H9 (cell line): ENCODE results near the gene NME2. TPM values are rescaled to one million over a fixed set of nuclear protein-coding genes. Genes with fewer than 3 reads are reported as not detected.

Experiments used
- DNase-seq: peaks from one replicate; pipeline ENCODE4 v3.0.0-alpha.2; 2017
- H2AFZ ChIP-seq: one replicate; pipeline ENCODE4 v1.6.1; 2013; ENCODE audit warnings: mild to moderate bottlenecking, low read length, control low read depth, moderate library complexity
- H2AK5ac ChIP-seq: 2 replicates; pipeline ENCODE4 v1.6.1; 2013; ENCODE audit warnings: low read length, control low read depth, mixed read lengths; ENCODE audit not compliant: insufficient read length
- H2BK120ac ChIP-seq: one replicate; pipeline ENCODE4 v1.6.1; 2013; ENCODE audit warnings: low read depth, mild to moderate bottlenecking, low read length, control low read depth, inconsistent platforms; ENCODE audit not compliant: poor library complexity, severe bottlenecking
- H2BK12ac ChIP-seq: 2 replicates; pipeline ENCODE4 v1.6.1; 2013; ENCODE audit warnings: low read length, control low read depth, mixed read lengths, low read depth; ENCODE audit not compliant: insufficient read length
- H2BK15ac ChIP-seq: 2 replicates; pipeline ENCODE4 v1.6.1; 2013; ENCODE audit warnings: low read depth, low read length, control low read depth
- H2BK20ac ChIP-seq: one replicate; pipeline ENCODE4 v1.6.1; 2013; ENCODE audit warnings: low read depth, mild to moderate bottlenecking, low read length, control low read depth, inconsistent platforms; ENCODE audit not compliant: poor library complexity, severe bottlenecking
- H2BK5ac ChIP-seq: 2 replicates; pipeline ENCODE4 v1.6.1; 2013; ENCODE audit warnings: low read length, control low read depth, mixed read lengths; ENCODE audit not compliant: insufficient read length
- H3K14ac ChIP-seq: 2 replicates; pipeline ENCODE4 v1.6.1; 2013; ENCODE audit warnings: low read length, control low read depth; ENCODE audit not compliant: insufficient read depth
- H3K18ac ChIP-seq: 2 replicates; pipeline ENCODE4 v1.6.1; 2013; ENCODE audit warnings: low read depth, mild to moderate bottlenecking, mixed read lengths, low read length, control low read depth; ENCODE audit not compliant: insufficient read length
- H3K23ac ChIP-seq: 2 replicates; pipeline ENCODE4 v1.6.1; 2013; ENCODE audit warnings: low read length, control low read depth, mixed read lengths, low read depth; ENCODE audit not compliant: insufficient read length
- H3K23me2 ChIP-seq: 2 replicates; pipeline ENCODE4 v1.6.1; 2013; ENCODE audit warnings: low read depth, mild to moderate bottlenecking, mixed read lengths, low read length, control low read depth; ENCODE audit not compliant: insufficient read length, poor library complexity, severe bottlenecking
- H3K27ac ChIP-seq: 2 replicates; pipeline ENCODE4 v1.5.1; 2013; ENCODE audit warnings: low read length, control low read depth, mixed read lengths, low read depth; ENCODE audit not compliant: insufficient read length
- H3K27me3 ChIP-seq: 2 replicates; pipeline ENCODE4 v1.6.1; 2013; ENCODE audit warnings: low read length, control low read depth, inconsistent platforms; ENCODE audit not compliant: insufficient read depth
- H3K4ac ChIP-seq: 2 replicates; pipeline ENCODE4 v1.6.1; 2013; ENCODE audit warnings: low read depth, mild to moderate bottlenecking, control low read depth, inconsistent platforms, low read length, moderate library complexity
- H3K4me1 ChIP-seq: 2 replicates; pipeline ENCODE4 v1.6.1; 2013; ENCODE audit warnings: low read length, control low read depth, inconsistent platforms; ENCODE audit not compliant: insufficient read depth
- H3K4me2 ChIP-seq: 2 replicates; pipeline ENCODE4 v1.6.1; 2013; ENCODE audit warnings: low read length, control low read depth, mixed read lengths; ENCODE audit not compliant: insufficient read length, insufficient read depth
- H3K56ac ChIP-seq: 2 replicates; pipeline ENCODE4 v1.6.1; 2013; ENCODE audit warnings: low read depth, mild to moderate bottlenecking, mixed read lengths, low read length, control low read depth; ENCODE audit not compliant: insufficient read length
- H3K79me1 ChIP-seq: 2 replicates; pipeline ENCODE4 v1.6.1; 2013; ENCODE audit warnings: low read depth, mild to moderate bottlenecking, moderate library complexity, low read length, control low read depth, inconsistent platforms; ENCODE audit not compliant: insufficient read depth, poor library complexity, severe bottlenecking
- H3K79me2 ChIP-seq: 2 replicates; pipeline ENCODE4 v1.6.1; 2013; ENCODE audit warnings: low read length, control low read depth, inconsistent platforms; ENCODE audit not compliant: insufficient read depth
- H3K9ac ChIP-seq: 2 replicates; pipeline ENCODE4 v1.6.1; 2013; ENCODE audit warnings: low read length, control low read depth, mixed read lengths; ENCODE audit not compliant: insufficient read length; ENCODE audit errors: extremely low read depth
- H3K9me3 ChIP-seq: one replicate; pipeline ENCODE4 v1.6.1; 2013; ENCODE audit warnings: low read depth, low read length, inconsistent platforms; ENCODE audit not compliant: control insufficient read depth
- H3T11ph ChIP-seq: one replicate; pipeline ENCODE4 v1.6.1; 2013; ENCODE audit warnings: mild to moderate bottlenecking, low read length, control low read depth, inconsistent platforms
- H4K20me1 ChIP-seq: one replicate; pipeline ENCODE4 v1.6.1; 2013; ENCODE audit not compliant: control insufficient read depth, insufficient read length, insufficient read depth
- H4K5ac ChIP-seq: 2 replicates; pipeline ENCODE4 v1.6.1; 2013; ENCODE audit warnings: low read depth, mild to moderate bottlenecking, mixed read lengths, low read length, control low read depth; ENCODE audit not compliant: insufficient read length
- H4K8ac ChIP-seq: replicated peaks from 2 replicates; pipeline ENCODE4 v1.6.1; 2013; ENCODE audit warnings: low read length, control low read depth, mixed read lengths, low read depth; ENCODE audit not compliant: insufficient read length
- H4K91ac ChIP-seq: 2 replicates; pipeline ENCODE4 v1.6.1; 2013; ENCODE audit warnings: low read depth, mild to moderate bottlenecking, moderate library complexity, mixed read lengths, low read length, control low read depth; ENCODE audit not compliant: insufficient read length
- H3K27ac Mint-ChIP-seq, 3 experiments: 2 replicates in 2 of 3; 3 replicates in 1 of 3; pipeline ENCODE4 v1.8.0; 2020 to 2021; ENCODE audit warnings: mixed read lengths in 3 of 3, mild to moderate bottlenecking in 1 of 3, moderate library complexity in 1 of 3
- H3K27me3 Mint-ChIP-seq: 2 replicates; pipeline ENCODE4 v1.8.0; 2021; ENCODE audit warnings: low read depth, mild to moderate bottlenecking, moderate library complexity, mixed read lengths
- H3K36me3 Mint-ChIP-seq, 3 experiments: 2 replicates in 2 of 3; 3 replicates in 1 of 3; pipeline ENCODE4 v1.8.0; 2020 to 2021; ENCODE audit warnings: low read depth in 3 of 3, mixed read lengths in 3 of 3; ENCODE audit not compliant: insufficient read depth in 1 of 3
- H3K4me1 Mint-ChIP-seq, 2 experiments: 2 replicates each; pipeline ENCODE4 v1.8.0; 2020; ENCODE audit warnings: mixed read lengths in 2 of 2
- H3K4me3 Mint-ChIP-seq, 2 experiments: 2 replicates in 1 of 2; 3 replicates in 1 of 2; pipeline ENCODE4 v1.8.0; 2020 to 2021; ENCODE audit warnings: mild to moderate bottlenecking in 2 of 2, mixed read lengths in 2 of 2, moderate library complexity in 1 of 2
- H3K9me3 Mint-ChIP-seq, 2 experiments: 2 replicates in 1 of 2; 3 replicates in 1 of 2; pipeline ENCODE4 v1.8.0; 2020; ENCODE audit warnings: mild to moderate bottlenecking in 2 of 2, mixed read lengths in 2 of 2, moderate library complexity in 1 of 2
- WGBS: extraction: QIAGEN DNeasy Blood & Tissue Kit; methylation state at CpG from one replicate; pipeline ENCODE4 v1.1.7; 2013; ENCODE audit warnings: missing lambda C conversion rate, low lambda C conversion rate, mixed read lengths; ENCODE audit not compliant: insufficient read length; ENCODE audit errors: extremely low coverage; 5-methylcytosine and 5-hydroxymethylcytosine counted together
- total RNA-seq: library from RNA; stranded (reverse); gene quantifications from 2 replicates; pipeline ENCODE4 v1.2.1, GENCODE V29; 2021
- TF ChIP-seq, protein P1 (sequence below): fragments of 200-600 bp; sonication (generic); conservative IDR thresholded peaks from 3 replicates; pipeline ENCODE4 v1.8.0; 2021; ENCODE audit warnings: antibody characterized with exemption, mild to moderate bottlenecking

The NME2 gene
- total RNA-seq, 1 experiment from 2014 or later: 819 TPM

DNA sequence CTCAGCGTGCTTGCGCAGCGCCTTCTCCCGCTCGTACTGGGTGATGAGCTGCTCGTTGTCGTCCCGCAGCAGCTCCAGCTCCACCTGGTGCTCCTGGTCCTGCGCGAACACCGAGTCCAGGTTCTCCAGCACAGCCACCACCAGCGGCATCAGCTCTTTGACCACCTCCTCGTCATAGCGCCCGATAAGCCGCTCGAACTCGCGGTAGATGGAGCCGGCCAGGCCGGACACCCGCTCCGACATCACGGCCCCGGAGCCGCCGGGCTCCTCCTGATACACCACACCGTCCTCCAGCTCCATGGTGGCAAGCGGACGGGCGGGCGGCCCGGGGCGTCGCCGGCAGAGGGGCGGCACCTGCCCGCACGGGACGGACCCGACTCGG lies 45.9 kb upstream of the NME2 start:
- WGBS: no CpG with 5 or more reads among the region's 42 CpGs
- H3K56ac ChIP-seq: no peak overlapping the region
- H2BK15ac ChIP-seq: no peak overlapping the region
- no peak overlapping the region for H3K23ac ChIP-seq
- no peak overlapping the region for H2BK12ac ChIP-seq
- TF ChIP-seq, protein P1, sequence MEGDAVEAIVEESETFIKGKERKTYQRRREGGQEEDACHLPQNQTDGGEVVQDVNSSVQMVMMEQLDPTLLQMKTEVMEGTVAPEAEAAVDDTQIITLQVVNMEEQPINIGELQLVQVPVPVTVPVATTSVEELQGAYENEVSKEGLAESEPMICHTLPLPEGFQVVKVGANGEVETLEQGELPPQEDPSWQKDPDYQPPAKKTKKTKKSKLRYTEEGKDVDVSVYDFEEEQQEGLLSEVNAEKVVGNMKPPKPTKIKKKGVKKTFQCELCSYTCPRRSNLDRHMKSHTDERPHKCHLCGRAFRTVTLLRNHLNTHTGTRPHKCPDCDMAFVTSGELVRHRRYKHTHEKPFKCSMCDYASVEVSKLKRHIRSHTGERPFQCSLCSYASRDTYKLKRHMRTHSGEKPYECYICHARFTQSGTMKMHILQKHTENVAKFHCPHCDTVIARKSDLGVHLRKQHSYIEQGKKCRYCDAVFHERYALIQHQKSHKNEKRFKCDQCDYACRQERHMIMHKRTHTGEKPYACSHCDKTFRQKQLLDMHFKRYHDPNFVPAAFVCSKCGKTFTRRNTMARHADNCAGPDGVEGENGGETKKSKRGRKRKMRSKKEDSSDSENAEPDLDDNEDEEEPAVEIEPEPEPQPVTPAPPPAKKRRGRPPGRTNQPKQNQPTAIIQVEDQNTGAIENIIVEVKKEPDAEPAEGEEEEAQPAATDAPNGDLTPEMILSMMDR: no peak
- H3K27me3 ChIP-seq: no peaks in the 10 kb centered on the region
- no peak overlapping the region for H2AFZ ChIP-seq
- Mint-ChIP-seq H3K27ac (peak overlapping the region; percentile 93 to 98 (median 97)), H3K9me3 (no peaks in the 10 kb centered on the region), H3K36me3 (no peaks in the 10 kb centered on the region), H3K27me3 (no peaks in the 10 kb centered on the region), H3K4me1 (peaks cover 25% of the 10 kb centered on the region in 2 experiments), H3K4me3 (peak overlapping the region; percentile 95 to 99)
- no peak overlapping the region for H4K8ac ChIP-seq
- H3K9ac ChIP-seq: peak overlapping the region; percentile 80
- H3K18ac ChIP-seq: peak overlapping the region; percentile 36
- H4K5ac ChIP-seq: no peak overlapping the region
- no peak for DNase-seq
- no peak overlapping the region for H2BK120ac ChIP-seq
- H3K14ac ChIP-seq: peak overlapping the region; percentile 37
- H3K27ac ChIP-seq: no peak overlapping the region
- H4K20me1 ChIP-seq: no peaks in the 10 kb centered on the region
- H3T11ph ChIP-seq: no peak overlapping the region
- no peaks in the 10 kb centered on the region for H3K79me1 ChIP-seq
- no peak overlapping the region for H2AK5ac ChIP-seq
- no peak overlapping the region for H4K91ac ChIP-seq
- H3K9me3 ChIP-seq: no peaks in the 10 kb centered on the region
- H3K4me1 ChIP-seq: no peaks in the 10 kb centered on the region
- no peak overlapping the region for H3K4ac ChIP-seq
- peaks cover 13% of the 10 kb centered on the region for H3K23me2 ChIP-seq
- H2BK20ac ChIP-seq: no peak overlapping the region
- peak overlapping the region; percentile 4 for H2BK5ac ChIP-seq
- peak overlapping the region; percentile 71 for H3K4me2 ChIP-seq
- peaks cover 13% of the 10 kb centered on the region for H3K79me2 ChIP-seq
